OCI-LY7 (cell line): ENCODE measurements around the gene TTI1.

Experiments
- CTCF ChIP-seq: fragments of 200-600 bp; sonication (generic); conservative IDR thresholded peaks from 2 replicates; pipeline ENCODE4 v1.5.1; 2014; ENCODE audit warnings: mild to moderate bottlenecking, antibody characterized with exemption, low read length, moderate library complexity, mixed read lengths
- EZH2phosphoT487 ChIP-seq: fragments of 200-600 bp; sonication (generic); IDR thresholded peaks from 2 replicates; pipeline ENCODE4 v1.6.1; 2018; ENCODE audit warnings: low read depth, borderline replicate concordance, mild to moderate bottlenecking, mixed run types, antibody characterized with exemption, low read length, moderate library complexity, mixed read lengths

GRCh38 chr20:38063911-38064530 lies 30.8 kb upstream of the TTI1 start:
- TF ChIP-seq EZH2phosphoT487: no peak
- TF ChIP-seq CTCF: no peak
